ENCODE measurements around the gene CHKB.
"Not testable (repeated sequence)": the region's sequence is repeated elsewhere in the genome, so short reads cannot be mapped to it uniquely, and the experiment has no call there.

Gene CHKB

GRCh38 chr22:50547263-50547985, 35.2 kb downstream of the CHKB start:
- no peak for DNase-seq (ENCODE audit: low spot score)

GRCh38 chr22:50546326-50547262, 36.1 kb downstream of the CHKB start:
- DNase-seq (ENCODE audit: low spot score) = no peak

- no peak for DNase-seq (ENCODE audit: low spot score)
Observed at GRCh38 chr22:50545522-50546325, 36.9 kb downstream of the CHKB start, which contains the start of gene KLHDC7B. KLHDC7B (plus strand) TSS chr22:50545899; CDS start chr22:50546244, 345 bp downstream.

- DNase-seq (ENCODE audit: low spot score) = no peak
Observed at GRCh38 chr22:50544746-50545253, 37.8 kb downstream of the CHKB start.

- peak; percentile 33 for DNase-seq (ENCODE audit: low spot score)
Observed at GRCh38 chr22:50544078-50544745, 38.4 kb downstream of the CHKB start.

GRCh38 chr22:50542416-50542927, 40.2 kb downstream of the CHKB start:
- no peak for DNase-seq (ENCODE audit: low spot score)

- DNase-seq (ENCODE audit: low spot score) = not testable (repeated sequence)
Observed at GRCh38 chr22:50541667-50542026, 41.0 kb downstream of the CHKB start.

- no peak for DNase-seq (ENCODE audit: low spot score)
Observed at GRCh38 chr22:50540381-50540780, 42.3 kb downstream of the CHKB start.

- DNase-seq (ENCODE audit: low spot score) = no peak
Observed at GRCh38 chr22:50537765-50538164, 44.9 kb downstream of the CHKB start.

- no peak for DNase-seq (ENCODE audit: low spot score)
Observed at GRCh38 chr22:50536226-50536625, 46.4 kb downstream of the CHKB start.

GRCh38 chr22:50535113-50535512, 47.5 kb downstream of the CHKB start:
- no peak for DNase-seq (ENCODE audit: low spot score)

- DNase-seq (ENCODE audit: low spot score) = not testable (repeated sequence)
Observed at GRCh38 chr22:50533856-50534711, 48.6 kb downstream of the CHKB start.

GRCh38 chr22:50532824-50533796, 49.5 kb downstream of the CHKB start:
- DNase-seq (ENCODE audit: low spot score) = no peak

GRCh38 chr22:50531962-50532674, 50.5 kb downstream of the CHKB start:
- peak; percentile 33 for DNase-seq (ENCODE audit: low spot score)

GRCh38 chr22:50531546-50531961, 51.1 kb downstream of the CHKB start:
- DNase-seq (ENCODE audit: low spot score) = no peak

- DNase-seq (ENCODE audit: low spot score) = peak; percentile 29
Observed at GRCh38 chr22:50530877-50531545, 51.6 kb downstream of the CHKB start.

GRCh38 chr22:50530580-50530876, 52.1 kb downstream of the CHKB start:
- no peak for DNase-seq (ENCODE audit: low spot score)

Data from cerebellar cortex (tissue), 1 donor.